ENCODE data around the gene SLC11A1.
A peak's percentile ranks its signal among the peaks of the same experiment; 100 is the strongest.

SLC11A1 gene

DNA sequence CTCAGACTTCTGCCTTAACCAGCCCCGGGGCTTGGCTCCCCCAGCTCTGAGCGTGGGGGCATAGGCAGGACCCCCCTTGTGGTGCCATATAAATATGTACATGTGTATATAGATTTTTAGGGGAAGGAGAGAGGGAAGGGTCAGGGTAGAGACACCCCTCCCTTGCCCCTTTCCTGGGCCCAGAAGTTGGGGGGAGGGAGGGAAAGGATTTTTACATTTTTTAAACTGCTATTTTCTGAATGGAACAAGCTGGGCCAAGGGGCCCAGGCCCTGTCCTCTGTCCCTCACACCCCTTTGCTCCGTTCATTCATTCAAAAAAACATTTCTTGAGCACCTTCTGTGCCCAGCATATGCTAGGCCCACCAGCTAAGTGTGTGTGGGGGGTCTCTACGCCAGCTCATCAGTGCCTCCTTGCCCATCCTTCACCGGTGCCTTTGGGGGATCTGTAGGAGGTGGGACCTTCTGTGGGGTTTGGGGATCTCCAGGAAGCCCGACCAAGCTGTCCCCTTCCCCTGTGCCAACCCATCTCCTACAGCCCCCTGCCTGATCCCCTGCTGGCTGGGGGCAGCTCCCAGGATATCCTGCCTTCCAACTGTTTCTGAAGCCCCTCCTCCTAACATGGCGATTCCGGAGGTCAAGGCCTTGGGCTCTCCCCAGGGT, 23.1 kb downstream of the SLC11A1 start:
- DNase-seq (ENCODE audit: low read depth): no peak

DNA sequence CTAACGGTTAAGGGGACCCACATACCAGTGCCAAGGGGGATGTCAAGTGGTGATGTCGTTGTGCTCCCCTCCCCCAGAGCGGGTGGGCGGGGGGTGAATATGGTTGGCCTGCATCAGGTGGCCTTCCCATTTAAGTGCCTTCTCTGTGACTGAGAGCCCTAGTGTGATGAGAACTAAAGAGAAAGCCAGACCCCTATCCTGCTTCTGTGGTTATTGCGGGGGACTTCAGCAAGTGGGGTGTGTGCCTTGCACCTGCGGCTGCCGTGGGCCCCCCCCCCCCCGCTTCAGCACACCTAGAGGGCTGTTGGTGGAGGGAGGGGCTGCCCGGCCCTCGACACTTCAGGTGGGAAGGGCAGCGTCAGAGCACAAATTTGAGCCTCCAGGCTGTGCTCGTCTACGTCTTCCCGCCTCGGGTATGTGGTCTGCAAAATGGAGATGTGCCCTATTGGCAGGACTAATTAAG, 23.7 kb downstream of the SLC11A1 start:
- DNase-seq (ENCODE audit: low read depth): no peak

DNA sequence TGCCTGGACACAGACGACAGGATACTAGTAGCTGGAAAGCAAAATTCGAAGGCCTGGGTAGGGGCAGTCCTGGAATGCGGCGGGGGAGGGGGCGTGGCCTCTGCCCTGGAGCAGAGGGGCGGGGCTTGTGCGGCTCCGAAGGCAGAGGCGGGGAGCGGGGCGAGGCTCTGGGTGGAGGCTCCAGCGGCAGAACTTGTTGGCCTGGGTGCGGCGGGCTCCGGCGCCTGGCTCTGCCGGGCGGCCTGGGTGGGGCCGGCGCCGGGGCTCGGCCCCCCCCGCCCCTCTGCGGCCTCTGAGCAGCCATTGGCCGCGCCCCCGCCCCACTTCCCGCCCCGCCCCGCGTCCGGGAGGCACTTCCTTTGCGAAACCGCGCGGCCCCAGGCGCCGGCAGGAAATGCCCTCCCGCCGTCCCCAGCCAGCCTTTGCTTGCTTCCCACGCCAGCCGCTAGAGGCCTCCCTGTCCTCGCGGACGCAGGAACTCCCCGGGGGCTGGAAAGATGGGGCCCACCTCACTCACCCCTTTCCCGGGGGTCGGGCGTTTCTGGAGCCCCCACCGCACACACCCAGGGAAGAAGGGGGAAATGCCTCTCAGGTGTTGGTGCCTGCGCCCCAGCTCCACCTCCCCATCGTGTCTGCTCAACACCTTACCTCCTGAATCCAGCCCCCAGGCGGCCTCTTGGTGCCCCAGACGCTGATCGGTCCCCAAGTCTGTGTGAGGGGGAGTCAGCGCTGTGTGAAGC, 24.3 kb downstream of the SLC11A1 start:
- peak; percentile 93 for DNase-seq (ENCODE audit: low read depth)

DNA sequence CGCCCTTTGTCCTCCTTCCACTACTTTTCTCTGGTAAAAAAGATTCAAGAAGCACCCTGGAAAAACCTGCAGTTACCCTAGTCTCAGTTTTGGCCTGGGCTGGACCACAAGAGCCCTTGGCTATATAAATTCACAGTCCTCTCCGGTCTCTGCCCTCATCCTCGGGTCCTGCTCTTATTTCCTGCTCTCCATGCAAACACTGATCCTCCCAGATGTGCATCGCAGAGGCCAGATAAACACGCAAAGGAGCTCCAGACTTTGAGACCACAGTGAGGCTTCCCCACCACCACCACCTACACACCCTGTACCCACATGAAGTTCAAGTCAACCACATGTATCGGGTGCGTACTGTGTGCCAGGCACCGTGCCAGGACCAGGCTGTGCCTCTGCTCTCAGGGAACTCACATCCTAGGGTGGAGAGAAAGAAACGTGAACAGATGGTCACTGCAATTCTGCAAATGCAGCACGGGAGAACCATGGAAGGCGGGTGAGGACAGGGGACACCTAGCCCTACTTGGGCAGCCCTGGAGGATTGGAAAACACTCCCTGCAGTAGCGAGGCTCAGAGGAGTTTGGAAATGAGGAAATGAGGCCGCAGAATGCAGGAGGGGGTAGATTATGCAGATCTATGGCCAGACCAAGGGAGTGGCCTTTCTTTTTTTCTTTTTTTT, 25.0 kb downstream of the SLC11A1 start:
- no peak for DNase-seq (ENCODE audit: low read depth)

DNA sequence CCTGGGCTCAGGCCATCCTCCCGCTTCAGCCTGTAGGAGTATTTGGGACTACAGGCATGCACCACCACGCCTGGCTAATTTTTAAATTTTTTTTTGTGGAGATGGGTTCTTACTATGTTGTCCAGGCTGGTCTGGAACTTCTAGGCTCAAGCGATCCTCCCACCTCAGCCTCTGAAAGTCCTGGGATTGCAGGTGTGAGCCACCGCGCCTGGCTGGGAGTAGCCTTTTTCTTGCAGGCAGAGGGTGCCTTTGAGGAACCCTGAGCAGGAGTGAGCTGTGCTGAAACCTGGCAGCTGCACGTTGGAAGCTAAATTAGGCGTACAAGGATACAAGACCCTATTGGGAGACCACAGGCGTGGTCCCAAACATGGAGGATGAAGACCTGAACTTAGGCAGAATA, 25.6 kb downstream of the SLC11A1 start:
- DNase-seq (ENCODE audit: low read depth): no peak

DNA sequence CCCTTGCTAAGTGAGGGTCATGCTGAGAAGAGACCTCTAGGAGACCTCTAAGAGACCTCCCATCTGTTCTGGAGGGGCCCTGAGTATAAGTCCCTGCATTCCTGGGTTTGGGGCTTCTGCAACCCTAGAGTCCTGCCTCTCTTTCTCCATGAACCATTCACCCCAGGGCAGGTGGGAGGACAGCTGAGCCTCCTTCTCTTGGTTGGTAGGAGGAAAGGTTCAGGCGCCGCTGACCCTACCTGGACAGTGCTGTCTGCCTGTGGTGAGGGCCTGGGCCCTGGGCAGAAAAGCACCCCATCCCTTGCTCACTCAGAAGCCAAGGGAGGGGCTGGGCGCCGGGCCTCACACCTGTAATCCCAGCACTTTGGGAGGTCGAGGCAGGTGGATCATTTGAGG, 36.2 kb downstream of the SLC11A1 start:
- DNase-seq (ENCODE audit: low read depth): no peak

DNA sequence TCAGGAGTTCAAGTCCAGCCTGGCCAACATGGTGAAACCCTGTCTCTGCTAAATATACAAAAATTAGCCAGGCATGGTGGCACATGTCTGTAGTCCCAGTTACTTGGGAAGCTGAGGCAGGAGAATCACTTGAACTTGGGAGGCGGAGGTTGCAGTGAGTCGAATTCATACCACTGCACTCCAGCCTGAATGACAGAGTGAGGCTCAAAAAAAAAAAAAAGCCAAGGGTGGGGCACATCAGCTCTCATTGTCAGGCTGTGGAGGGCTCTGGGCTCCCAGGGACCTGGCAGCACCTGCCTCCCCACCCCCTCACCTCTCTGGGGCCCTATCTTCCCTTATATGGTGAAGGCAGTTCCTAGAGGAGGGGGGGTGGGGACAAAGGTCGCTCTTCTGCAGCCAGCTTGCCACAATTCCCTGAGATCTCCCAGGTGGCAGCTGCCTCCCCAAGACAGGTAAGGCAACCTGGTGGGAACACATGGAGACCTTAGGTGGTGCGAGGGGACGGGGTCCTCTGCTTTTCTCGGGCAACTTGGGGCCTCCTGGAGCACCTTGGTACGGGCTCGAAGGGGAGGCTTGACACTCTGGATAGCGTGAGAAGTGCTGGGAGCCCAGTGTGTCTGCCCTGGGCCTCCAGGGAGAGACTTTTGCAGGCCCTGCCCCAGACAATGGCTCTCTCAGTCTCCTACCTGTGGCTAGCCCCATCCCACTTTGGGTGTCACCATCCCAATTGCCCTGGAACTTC, 36.8 kb downstream of the SLC11A1 start, which contains the start of gene VIL1:
TSS of gene VIL1 (plus strand) at position 407 of the 742 bp plus-strand sequence. CDS start 4,656 bp downstream, outside the sequence.
- no peak for DNase-seq (ENCODE audit: low read depth)

DNA sequence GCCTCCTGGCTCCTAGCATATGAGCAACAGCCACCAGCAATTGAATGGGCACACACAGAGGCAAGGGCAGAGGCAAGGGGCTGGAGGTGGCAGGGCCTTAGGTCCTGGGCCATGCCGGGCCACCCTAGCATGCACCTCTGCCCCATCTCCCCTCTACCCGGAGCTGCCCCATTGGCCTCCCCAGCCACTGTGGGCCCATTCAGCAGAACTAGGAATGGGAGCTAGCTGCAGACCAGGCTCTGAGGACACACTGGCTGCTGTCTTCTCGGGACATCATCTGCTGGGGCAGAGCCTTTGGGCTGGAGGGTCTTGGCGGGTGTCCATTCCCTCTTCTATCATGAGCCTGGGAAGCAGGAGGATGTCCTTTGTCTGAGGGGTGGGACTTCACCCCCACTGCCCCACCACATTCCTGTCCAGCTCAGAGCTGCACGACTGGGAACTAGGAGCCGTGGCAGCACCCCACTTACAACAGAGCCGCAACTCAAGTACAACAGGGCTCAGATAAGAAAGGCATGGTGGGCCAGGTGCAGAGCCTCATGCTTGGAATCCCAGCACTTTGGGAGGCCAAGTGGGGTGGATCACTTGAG, 37.6 kb downstream of the SLC11A1 start:
- no peak for DNase-seq (ENCODE audit: low read depth)

DNA sequence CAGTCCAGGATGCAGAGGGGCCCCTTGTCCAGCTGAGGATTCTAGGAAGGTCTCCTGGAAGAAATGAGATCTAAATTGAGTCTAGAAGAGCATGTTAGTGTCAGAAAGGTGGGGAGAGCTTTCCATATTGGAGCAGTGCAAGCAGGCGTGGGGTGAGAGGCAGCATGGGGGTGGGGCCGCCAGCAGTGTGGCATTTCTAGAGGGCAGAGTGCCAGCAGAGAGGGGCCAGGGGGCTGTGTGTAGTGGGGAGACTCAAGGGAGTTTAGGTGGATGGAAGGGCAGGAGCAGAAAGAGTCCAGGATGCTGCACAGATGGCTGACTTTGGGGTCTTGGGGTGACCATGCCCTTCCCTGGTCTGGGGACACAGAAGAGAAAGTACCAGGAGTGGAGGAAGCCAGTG, 39.0 kb downstream of the SLC11A1 start:
- no peak for DNase-seq (ENCODE audit: low read depth)

DNA sequence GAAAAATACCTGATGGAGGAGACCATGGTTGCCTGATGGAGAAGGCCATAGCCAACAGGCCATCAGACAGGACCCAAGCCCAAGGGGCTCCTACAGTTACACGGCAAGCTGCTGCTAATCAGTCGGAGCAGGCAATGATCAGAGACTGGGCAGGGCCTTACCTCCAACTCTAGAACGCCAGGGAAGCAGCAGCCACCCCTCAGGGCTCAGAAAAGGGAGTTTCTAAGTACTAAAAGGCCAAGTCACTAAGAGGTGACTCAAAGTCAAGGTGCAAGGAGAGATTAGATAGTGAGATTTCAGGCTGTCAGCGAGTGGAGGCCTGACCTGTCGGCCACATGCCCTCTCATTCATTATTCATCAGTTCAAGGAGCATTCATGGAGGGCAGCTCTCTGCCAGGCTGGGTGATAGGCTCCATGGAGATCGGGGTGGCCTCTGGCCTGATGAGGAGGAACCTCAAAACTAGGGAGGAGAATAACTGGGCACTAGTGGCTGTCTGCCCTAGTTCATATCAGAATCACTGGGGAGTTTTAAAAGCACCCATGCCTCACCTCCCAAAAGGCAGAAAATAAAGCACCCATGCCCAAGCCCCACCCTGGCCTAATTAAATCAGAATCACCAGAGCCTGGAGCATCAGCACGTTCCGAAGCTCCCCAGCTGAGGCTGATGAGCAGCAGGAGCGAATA, 40.5 kb downstream of the SLC11A1 start:
- DNase-seq (ENCODE audit: low read depth): no peak

DNA sequence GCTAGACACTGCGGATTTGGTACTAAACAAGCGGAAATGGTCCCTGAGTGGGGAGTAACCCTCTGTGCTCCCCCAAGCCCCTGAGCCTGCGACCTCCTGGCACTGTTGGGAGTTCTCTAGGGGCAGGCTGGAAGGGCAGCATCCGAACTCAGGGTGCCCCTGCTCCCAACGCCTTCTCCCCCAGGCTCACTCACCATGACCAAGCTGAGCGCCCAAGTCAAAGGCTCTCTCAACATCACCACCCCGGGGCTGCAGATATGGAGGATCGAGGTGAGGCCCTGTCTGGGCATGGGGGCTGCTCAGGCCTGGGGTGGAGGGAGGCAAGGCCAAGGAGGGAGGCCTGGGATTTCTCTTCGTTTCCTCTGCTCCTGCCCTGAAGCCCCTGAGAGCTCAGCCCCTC, 41.5 kb downstream of the SLC11A1 start:
- no peak for DNase-seq (ENCODE audit: low read depth)

DNA sequence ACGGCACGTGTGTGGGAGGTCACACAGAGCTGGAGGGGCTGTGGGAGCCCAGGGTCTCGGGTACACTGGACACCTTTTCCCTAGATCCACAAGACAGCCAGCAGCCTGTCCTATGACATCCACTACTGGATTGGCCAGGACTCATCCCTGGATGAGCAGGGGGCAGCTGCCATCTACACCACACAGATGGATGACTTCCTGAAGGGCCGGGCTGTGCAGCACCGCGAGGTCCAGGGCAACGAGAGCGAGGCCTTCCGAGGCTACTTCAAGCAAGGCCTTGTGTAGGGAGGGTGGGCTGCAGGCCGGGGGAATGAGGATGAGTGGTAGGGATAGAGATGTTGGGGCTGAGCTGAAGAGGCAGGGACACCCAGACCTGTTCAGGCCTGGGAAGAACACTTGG, 43.5 kb downstream of the SLC11A1 start:
- no peak for DNase-seq (ENCODE audit: low read depth)

DNA sequence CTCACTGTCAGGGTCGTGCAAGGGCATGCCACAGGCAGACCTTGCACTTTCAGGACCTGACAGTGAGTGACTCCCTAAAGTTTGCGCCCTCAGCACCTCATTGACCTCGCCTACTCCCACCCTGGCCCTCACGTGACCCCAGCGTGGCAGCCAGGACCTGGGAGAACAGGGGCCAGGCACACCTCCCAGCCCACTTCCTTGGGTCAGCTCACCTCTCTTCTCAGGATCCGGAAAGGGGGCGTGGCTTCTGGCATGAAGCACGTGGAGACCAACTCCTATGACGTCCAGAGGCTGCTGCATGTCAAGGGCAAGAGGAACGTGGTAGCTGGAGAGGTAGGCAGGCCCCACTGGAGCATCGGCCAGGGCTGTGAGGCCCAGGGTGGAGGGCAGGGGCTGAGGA, 45.7 kb downstream of the SLC11A1 start:
- no peak for DNase-seq (ENCODE audit: low read depth)

DNA sequence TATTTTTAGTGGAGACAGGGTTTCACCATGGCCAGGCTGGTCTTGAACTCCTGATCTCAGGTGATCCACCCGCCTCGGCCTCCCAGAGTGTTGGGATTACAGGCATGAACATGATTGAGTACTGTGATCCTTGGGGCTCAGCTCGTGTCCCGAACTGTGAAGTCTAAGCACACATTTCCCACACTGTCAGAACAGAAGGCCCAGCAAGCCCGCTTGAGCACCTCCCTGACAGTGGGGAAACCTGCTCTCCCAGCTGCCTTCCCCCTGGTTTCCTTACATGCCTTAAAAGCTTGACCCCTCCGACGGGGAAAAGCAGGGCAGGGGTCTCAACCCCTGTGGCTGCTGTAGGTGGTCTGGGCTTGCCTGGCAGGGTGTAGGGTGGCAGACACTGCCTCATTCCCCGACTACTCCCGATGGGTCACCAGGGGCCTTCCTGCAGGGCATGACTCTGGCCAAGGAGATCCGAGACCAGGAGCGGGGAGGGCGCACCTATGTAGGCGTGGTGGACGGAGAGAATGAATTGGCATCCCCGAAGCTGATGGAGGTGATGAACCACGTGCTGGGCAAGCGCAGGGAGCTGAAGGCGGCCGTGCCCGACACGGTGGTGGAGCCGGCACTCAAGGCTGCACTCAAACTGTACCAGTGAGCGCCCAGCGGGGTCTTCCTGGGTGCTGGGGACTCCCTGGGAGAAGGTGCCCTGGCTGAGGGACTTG, 46.9 kb downstream of the SLC11A1 start:
- DNase-seq (ENCODE audit: low read depth): no peak

DNA sequence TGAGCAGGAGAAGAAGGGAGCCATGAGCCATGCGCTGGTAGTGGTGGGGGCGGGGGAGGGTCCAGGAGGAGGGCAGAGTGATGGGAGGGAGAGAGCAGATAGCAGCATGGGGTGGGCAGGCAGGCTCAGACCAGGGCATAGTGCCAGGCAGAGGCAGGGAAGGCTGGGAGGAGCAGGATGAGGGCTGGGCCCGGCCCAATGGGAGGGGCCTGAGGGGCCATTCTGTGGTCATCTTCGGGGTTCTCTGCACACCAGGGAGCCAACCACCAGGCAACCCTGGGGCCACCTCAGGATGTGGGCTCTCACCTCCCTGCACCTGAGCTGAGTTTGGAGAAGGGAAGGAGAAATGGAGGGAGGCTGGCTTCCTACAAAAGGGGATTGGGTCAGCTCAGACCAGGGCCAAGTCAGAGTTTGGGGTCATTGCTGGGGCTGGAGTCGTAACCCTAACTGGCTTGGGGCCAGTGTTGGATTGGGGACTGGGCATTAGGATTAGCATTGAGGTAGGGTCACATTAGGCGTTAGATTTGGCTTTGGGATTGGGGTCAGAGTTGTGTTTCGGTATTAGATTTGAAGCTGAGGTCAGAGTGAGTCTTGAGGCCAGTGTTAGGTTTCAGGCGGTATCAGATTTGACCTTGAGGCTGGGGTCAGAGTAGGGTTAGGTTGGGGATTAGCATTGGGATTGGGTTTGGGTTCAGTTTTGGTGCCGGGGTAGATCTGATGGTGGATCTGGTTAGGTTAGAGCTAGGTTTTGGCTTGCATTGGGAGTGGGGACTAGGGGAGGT, 48.0 kb downstream of the SLC11A1 start:
- DNase-seq (ENCODE audit: low read depth): no peak

DNA sequence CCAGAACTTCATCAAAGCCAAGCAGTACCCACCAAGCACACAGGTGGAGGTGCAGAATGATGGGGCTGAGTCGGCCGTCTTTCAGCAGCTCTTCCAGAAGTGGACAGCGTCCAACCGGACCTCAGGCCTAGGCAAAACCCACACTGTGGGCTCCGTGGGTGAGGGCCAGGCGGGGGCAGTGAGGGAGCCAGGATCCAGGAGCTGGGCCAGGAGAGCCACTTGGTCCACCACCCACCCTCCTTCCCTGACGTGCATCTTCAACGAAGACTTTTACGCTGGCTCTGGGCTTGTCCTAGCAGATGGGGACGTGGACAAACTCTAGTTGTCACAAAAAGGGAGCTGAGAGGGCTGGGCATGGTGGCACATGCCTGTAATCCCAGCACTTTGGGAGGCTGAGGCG, 48.6 kb downstream of the SLC11A1 start:
- no peak for DNase-seq (ENCODE audit: low read depth)

DNA sequence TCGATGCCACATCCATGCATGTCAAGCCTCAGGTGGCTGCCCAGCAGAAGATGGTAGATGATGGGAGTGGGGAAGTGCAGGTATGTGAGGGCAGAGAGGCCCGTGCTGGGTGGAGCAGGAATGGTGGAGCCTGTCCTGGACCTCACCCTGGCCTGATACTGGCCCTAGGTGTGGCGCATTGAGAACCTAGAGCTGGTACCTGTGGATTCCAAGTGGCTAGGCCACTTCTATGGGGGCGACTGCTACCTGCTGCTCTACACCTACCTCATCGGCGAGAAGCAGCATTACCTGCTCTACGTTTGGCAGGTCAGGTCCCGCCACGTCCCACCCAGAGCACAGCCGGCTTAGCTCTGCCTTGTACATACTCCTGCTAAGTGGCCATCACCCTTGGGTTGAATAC, 49.8 kb downstream of the SLC11A1 start:
- DNase-seq (ENCODE audit: low read depth): no peak

DNA sequence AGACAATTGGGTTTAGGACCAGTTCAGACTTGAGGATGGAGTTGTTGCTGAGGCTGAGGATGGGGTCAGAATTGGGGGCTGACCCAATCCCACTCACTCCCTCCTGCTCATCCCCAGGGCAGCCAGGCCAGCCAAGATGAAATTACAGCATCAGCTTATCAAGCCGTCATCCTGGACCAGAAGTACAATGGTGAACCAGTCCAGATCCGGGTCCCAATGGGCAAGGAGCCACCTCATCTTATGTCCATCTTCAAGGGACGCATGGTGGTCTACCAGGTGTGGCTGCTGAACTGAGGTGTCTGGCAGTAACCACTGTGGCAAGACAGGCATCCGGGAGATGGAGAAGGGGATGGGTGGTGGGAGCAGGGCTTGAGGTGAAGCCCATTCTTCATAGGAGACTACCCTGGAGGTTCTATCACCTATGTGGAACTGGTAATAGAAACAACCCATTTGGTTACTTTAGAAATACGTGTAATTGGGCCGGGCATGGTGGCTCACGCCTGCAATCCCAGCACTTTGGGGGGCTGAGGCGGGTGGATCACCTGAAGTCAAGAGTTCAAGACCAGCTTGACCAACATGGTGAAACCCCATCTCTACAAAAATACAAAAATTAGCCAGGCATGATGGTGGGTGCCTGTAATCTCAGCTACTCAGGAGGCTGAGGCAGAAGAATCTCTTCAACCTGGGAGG, 50.7 kb downstream of the SLC11A1 start:
- no peak for DNase-seq (ENCODE audit: low read depth)

DNA sequence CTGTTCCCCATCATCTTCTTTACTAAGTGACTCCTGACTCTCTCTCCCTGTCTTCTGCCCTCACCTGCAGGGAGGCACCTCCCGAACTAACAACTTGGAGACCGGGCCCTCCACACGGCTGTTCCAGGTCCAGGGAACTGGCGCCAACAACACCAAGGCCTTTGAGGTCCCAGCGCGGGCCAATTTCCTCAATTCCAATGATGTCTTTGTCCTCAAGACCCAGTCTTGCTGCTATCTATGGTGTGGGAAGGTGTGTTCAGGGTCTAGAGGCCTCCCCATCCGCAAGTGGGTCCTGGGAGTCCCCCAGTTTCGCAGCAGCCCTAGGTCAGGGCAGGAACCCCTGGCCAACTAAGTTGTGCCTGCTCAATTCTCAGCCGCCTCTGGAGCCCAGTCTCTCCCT, 52.4 kb downstream of the SLC11A1 start:
- no peak for DNase-seq (ENCODE audit: low read depth)
